Measurements from ENCODE around the gene KCNJ5.

KCNJ5 gene

GRCh38 chr11:128927683-128928336, 36.7 kb downstream of the KCNJ5 start:
- in situ Hi-C loops (cut with MboI; ENCODE audit: low sequenced_read_pairs): no loop called here

- in situ Hi-C loops (cut with MboI; ENCODE audit: low sequenced_read_pairs): no loop called here
These were observed 37.2 kb downstream of the KCNJ5 start for GRCh38 chr11:128928400-128928799.

GRCh38 chr11:128929468-128929867, 38.3 kb downstream of the KCNJ5 start:
- in situ Hi-C loops (cut with MboI; ENCODE audit: low sequenced_read_pairs): no loop called here

GRCh38 chr11:128929991-128930390, 38.8 kb downstream of the KCNJ5 start:
- in situ Hi-C loops (cut with MboI; ENCODE audit: low sequenced_read_pairs): no loop called here

GRCh38 chr11:128931066-128931465, 39.9 kb downstream of the KCNJ5 start:
- in situ Hi-C loops (cut with MboI; ENCODE audit: low sequenced_read_pairs): no loop called here

GRCh38 chr11:128931668-128932067, 40.5 kb downstream of the KCNJ5 start:
- in situ Hi-C loops (cut with MboI; ENCODE audit: low sequenced_read_pairs): no loop called here

- in situ Hi-C loops (cut with MboI; ENCODE audit: low sequenced_read_pairs): no loop called here
These were observed 42.5 kb downstream of the KCNJ5 start for GRCh38 chr11:128933481-128934178.

GRCh38 chr11:128934351-128934750, 43.2 kb downstream of the KCNJ5 start:
- in situ Hi-C loops (cut with MboI; ENCODE audit: low sequenced_read_pairs): no loop called here

- in situ Hi-C loops (cut with MboI; ENCODE audit: low sequenced_read_pairs): no loop called here
These were observed 43.8 kb downstream of the KCNJ5 start for GRCh38 chr11:128934926-128935325.

- in situ Hi-C loops (cut with MboI; ENCODE audit: low sequenced_read_pairs): no loop called here
These were observed 45.6 kb downstream of the KCNJ5 start for GRCh38 chr11:128936606-128937251.

GRCh38 chr11:128937480-128937879, 46.3 kb downstream of the KCNJ5 start:
- in situ Hi-C loops (cut with MboI; ENCODE audit: low sequenced_read_pairs): no loop called here

- in situ Hi-C loops (cut with MboI; ENCODE audit: low sequenced_read_pairs): no loop called here
These were observed 47.2 kb downstream of the KCNJ5 start for GRCh38 chr11:128938156-128938885.

- in situ Hi-C loops (cut with MboI; ENCODE audit: low sequenced_read_pairs): no loop called here
These were observed 48.4 kb downstream of the KCNJ5 start for GRCh38 chr11:128939591-128939990.

GRCh38 chr11:128940156-128940555, 49.0 kb downstream of the KCNJ5 start:
- in situ Hi-C loops (cut with MboI; ENCODE audit: low sequenced_read_pairs): no loop called here

GRCh38 chr11:128940603-128941002, 49.4 kb downstream of the KCNJ5 start:
- in situ Hi-C loops (cut with MboI; ENCODE audit: low sequenced_read_pairs): no loop called here

- in situ Hi-C loops (cut with MboI; ENCODE audit: low sequenced_read_pairs): no loop called here
These were observed 50.0 kb downstream of the KCNJ5 start for GRCh38 chr11:128941110-128941509.

- in situ Hi-C loops (cut with MboI; ENCODE audit: low sequenced_read_pairs): no loop called here
These were observed 50.6 kb downstream of the KCNJ5 start for GRCh38 chr11:128941573-128942271.

- in situ Hi-C loops (cut with MboI; ENCODE audit: low sequenced_read_pairs): no loop called here
These were observed 51.1 kb downstream of the KCNJ5 start for GRCh38 chr11:128942272-128942612.

GRCh38 chr11:128942817-128943427, 51.8 kb downstream of the KCNJ5 start, which contains the start of gene TP53AIP1:
Gene TP53AIP1 (minus strand): TSS chr11:128942871. CDS start chr11:128937818, 5,053 bp downstream.
- in situ Hi-C loops (cut with MboI; ENCODE audit: low sequenced_read_pairs): no loop called here

GRCh38 chr11:128943428-128943976, 52.3 kb downstream of the KCNJ5 start:
- in situ Hi-C loops (cut with MboI; ENCODE audit: low sequenced_read_pairs): no loop called here
